ENCODE results near the gene B4GALT4.

DNA sequence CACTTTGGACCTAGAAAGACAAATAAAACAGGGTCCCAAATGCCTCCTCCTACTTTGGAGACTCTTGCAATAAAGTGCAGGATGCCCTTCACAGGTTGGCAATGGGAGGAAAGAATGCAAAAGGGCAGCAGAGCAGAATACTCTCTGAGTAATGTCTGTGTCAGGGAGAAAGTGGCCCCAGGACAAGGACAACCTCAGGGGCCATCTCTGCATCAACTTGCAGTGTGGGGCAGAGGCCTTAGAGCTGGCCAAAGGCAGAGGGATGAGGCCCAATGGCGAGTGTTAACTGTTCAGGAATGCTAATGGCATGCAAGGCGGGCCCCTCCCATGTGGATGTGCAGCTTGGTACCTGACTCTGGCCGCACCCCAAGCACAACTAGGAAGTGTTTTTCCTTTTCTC is 58.9 kb downstream of the B4GALT4 start:
- TF ChIP-seq POLR2A (IDR thresholded peaks at IDR 0.05; ENCODE audit: low read length) (no peak), GATA1 (IDR thresholded peaks at IDR 0.05; ENCODE audit: low read depth, low read length) (no peak)
